Stimulated activated CD8-positive, alpha-beta memory T cell treated with anti-CD3 and anti-CD28 coated beads, Interleukin-7, amount 100 ng/mL, for 48 hours (primary cell): ENCODE data around the gene FOXB1.

ENCODE experiments used
- DNase-seq, 2 donors: peaks; one replicate each; pipeline ENCODE4 v3.0.0-alpha.2; 2020; ENCODE audit warnings: low read depth in 1 of 2; ENCODE audit errors: extremely low read depth in 1 of 2

The FOXB1 gene

GRCh38 chr15:60004009-60004845, at the start of gene FOXB1:
Gene FOXB1, plus strand, starts transcription at chr15:60004311. Its CDS starts 653 bp downstream, at chr15:60004964.
- DNase-seq = no peak

GRCh38 chr15:59958288-59958687, 45.8 kb upstream of the FOXB1 start:
- no peak for DNase-seq

- no peak for DNase-seq
These were observed 43.8 kb upstream of the FOXB1 start for GRCh38 chr15:59960318-59960717.

- no peak for DNase-seq
These were observed 40.8 kb upstream of the FOXB1 start for GRCh38 chr15:59963322-59963721.

DNA sequence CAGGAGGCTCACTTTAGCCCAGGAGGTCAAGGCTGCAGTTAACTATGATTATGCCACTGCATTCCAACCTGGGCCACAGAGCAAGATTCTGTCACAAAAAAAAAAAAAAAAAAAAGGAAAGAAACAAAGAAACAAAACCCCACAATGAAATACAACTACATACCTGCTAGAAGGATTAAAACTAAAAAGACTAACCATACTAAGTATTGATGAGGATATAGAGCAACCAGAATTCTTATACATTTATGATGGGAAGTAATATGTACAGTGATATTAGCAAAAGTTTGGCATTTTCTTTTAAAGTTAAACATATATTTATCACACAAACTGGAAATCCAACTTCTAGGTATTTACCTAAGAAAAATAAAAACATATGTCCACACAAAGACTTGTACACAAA, 40.2 kb upstream of the FOXB1 start:
- DNase-seq = no peak

GRCh38 chr15:59965741-59966140, 38.4 kb upstream of the FOXB1 start:
- no peak for DNase-seq

GRCh38 chr15:59966262-59966661, 37.8 kb upstream of the FOXB1 start:
- no peak for DNase-seq

DNA sequence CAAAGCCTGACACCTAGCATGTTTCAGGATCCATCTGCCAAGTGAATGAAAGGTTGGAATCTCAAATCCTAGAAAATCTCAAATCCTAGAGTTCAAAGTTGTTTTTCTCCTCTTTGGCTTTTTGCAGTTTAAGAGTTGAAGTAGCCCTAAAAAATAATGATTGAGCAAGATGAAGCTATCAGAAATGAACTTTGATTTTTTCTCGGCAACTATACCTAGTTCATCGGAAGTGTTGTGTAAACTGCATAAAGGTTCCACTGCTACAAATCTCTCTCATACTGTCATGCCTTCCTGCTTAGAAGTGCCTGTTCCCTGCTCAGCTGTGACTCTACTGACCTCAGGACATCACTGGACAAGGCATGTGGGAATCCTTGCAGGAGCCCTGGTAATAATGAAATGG, 35.8 kb upstream of the FOXB1 start:
- no peak for DNase-seq

DNA sequence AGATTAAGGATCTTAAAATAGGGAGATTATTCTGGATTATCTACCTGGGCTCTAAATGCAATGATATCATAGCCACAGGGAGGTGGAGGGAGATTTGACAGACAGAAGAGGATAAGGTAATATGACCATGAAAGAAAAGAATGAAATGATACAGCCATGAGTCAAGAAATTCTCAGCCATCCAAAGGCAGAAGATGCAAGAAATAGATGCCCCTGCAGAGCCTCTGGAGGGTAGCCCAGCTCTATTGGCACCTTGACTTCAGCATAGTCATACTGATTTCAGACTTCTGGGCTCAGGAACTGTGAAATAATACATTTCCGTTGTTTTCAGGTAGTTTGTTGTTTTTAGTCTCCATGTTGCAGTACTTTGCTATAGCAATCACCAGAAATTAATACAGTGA, 31.9 kb upstream of the FOXB1 start:
- no peak for DNase-seq

- no peak for DNase-seq
These were observed 27.4 kb upstream of the FOXB1 start for GRCh38 chr15:59976480-59977271.

- DNase-seq = no peak
These were observed 12.3 kb upstream of the FOXB1 start for GRCh38 chr15:59991834-59992233.

- no peak for DNase-seq
These were observed 10.9 kb upstream of the FOXB1 start for GRCh38 chr15:59993041-59993750.

DNA sequence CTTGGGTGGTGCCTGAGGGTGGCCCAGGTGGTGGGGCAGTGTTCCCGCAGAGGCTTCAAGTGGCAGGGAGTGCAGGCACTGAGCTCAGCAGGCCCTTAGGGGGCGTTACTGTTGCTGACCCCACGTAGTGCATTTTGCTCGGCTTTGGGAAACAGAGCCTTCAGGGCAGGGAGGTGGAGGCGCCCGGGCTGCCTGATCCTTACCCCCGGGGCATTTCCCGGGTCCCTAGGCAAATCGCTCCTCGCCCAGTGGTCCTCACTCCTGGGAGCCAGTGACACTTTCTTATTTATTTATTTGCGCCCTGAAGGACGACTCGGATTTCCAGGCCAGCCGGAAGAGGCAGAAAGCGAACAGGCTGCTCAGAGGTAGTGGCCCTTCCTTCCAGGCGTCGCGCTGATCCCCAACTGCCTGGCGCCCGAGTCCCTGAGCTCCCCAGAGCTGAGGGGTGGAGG, 10.1 kb upstream of the FOXB1 start:
- DNase-seq = no peak

DNA sequence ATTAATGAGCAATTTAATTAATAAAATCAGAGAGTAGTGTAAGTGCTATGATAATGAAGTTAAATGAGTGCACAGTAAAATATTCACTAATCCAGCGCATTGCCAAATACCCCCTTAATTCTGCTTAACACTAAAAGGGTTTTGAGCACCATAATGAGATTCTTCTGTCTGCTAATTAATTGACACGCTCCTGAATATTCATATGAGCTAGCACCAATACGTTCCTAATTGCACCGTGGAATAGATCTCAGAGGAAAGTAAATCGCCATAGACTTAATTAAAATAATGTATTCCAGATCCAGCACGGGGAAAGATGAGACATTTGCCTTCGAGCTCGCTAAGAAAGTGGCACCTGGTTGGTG, 9.6 kb upstream of the FOXB1 start:
- DNase-seq = no peak

DNA sequence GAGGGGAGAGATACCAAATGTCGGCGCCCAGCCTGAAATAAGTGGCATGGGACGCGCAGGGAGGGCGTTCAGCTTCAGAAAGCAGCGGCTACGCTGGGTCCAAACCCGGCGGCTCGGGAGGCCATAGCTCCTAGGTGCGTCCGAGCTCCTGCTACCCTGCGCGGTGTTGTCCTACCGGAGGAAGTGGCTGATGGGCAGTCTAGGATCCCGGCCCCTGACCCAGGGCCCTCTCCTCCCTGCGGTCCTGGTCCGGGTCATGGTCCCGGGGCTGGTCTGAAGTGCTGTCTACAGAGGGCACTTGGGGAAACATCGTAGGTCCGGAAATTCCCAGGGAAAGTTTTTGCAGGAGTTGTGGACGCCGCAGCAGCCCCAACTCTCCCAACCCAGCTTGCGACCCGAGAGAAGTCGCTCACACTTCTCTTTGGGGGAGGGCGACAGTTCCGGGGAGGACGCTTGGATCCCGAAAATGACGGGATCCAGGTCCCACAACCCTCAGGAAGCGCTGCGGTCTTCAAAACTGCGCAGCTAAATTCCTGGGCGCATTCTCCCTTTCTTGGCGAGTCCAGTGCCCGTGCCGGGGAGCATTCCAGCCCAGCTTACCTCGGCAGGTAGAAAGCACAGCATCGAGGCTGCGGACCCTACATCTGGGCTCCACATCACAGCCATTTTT, 9.1 kb upstream of the FOXB1 start:
- DNase-seq = no peak

DNA sequence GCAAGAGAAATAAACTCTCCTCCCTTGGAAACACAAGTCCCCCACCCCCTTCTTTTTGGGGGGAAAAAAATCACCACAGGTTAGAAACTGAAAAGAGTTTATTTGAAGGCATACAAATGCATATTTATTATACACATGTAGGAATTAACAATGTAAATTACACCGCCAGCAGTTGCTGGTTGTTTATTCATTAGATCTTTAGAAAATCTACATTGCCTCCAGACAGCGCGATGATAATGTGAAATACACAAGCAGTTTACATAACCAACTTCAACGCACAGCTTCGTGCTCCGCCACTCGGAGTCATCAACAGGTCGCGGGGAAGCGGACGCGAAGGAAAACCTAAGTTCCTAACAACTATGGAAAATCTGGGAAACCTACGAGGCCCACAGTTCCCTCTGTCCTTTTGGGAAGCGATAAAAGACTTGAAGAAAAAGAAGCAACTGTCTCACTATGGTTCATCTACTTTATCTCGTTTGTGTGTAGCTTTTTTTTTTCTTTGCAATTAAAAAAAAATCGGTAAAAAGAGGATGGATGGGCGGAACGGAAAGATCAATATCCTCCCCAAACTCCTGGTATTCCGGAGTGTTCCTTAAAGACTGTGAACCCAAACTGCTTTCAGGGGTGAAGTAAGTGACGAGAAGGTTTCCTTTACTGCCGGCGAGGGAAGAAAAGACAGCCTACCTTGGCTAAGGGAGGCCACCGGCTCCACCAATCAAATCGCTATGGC, 8.4 kb upstream of the FOXB1 start:
- DNase-seq = no peak

DNA sequence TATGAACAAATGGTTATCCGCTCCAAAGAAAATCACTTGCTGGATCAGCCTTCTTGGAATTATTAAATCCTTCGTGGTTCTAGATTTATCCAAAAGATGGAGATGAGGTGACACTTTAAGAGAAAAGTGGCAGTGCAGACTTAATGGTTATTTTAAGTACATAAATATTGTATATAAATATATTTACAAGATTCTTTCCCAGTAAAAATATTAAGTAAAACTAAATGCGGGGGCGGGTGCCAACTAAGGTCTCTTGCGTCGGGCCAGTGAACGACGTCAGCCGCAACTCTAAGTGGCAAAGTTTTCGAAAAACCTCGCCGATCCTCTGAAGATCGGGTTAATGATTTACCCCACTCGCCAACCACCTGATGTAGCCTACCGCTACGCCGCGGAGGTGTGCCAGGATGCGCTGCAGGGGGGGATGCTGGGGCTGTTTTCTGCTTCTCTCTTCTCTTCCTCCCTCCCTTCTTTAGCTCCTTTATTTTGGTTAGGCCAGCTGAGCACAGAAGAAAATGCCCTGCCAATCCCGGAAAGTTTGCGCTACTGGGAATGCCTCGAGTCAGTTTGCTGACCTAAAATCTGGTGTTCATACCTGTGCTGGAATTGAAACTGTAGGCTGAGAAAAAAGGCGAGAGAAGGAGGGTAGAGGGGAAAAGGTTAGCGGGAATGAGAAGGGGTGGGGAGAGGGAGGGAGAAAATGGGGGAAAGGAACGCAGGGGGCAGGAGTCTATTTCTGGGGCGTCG, 7.6 kb upstream of the FOXB1 start:
- no peak for DNase-seq

DNA sequence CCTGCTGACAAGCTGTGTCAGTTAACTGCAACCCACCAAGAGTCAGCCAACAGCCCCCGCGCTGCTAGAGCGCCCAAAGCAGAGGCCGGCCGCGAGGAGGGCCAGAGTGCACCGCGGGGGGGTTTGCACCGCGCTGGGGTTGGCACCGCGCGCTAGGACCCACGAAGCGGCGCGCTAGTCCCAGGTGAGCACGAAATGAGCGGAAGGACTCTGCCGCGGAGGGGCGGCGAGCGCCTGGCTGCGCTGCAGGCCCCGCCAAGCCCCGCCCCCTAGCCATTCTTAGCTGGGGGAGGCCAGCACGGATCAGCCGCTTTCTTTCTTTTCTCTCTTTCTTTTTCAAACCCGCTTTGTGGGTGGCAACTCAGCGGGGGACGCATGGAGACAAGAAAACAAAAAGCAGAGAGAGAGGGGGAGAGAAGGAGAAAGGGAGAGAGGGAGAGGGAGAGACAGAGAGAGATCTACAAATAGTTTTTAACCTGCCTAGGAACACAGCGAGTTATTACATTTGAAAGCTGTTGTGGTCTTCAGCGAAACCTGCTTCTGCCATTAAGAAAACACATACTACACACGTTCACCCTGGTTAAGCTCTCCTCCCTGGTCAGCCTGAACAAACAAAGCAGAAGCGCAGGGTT, 6.9 kb upstream of the FOXB1 start:
- DNase-seq = peak in 1 of 2 donors; percentile 53

- DNase-seq = no peak
These were observed 5.7 kb upstream of the FOXB1 start for GRCh38 chr15:59998305-59998949.
